Measurements from ENCODE around the gene PDCL3. TPM values are rescaled to one million over a fixed set of nuclear protein-coding genes. Genes with fewer than 3 reads are reported as not detected.

The PDCL3 gene
- 10.9 and 20.9 TPM in 2 replicates for polyA plus RNA-seq (2011; rRNA removed)
- polyA minus RNA-seq (2011; rRNA and poly(A)+ RNA removed): 4.7 and 6.3 TPM in 2 replicates

- CTCF ChIA-PET: interaction anchor here (0.5 to 1.4 kb wide), 3 partner anchors 19 to 47 kb away, joined by 3 to 4 read pairs (median 4); no protein-coding TSS in a partner anchor
- H3K27me3 ChIP-seq (ENCODE audit: control insufficient read depth, insufficient read depth, low read length): peaks cover 2% of the 10 kb centered on the region; the same call in 1 of the 2 replicates
- peak within 1 kb of the TSS; percentile 94 for H3K4me3 ChIP-seq (ENCODE audit: low read depth, low read length)
- POLR2A ChIA-PET: interaction anchor here (0.5 to 1.0 kb wide), 4 partner anchors 46 to 1227 kb away, joined by 3 to 8 read pairs (median 4); partner anchors contain the start of gene TXNDC9
- peaks cover 2% of the 10 kb centered on the region; the same call in 1 of the 2 replicates for H3K36me3 ChIP-seq (ENCODE audit: control insufficient read depth, insufficient read depth, low read length)
- peak; percentile 96 for DNase-seq (ENCODE audit: low read depth)
- TF ChIP-seq CTCF (IDR thresholded peaks at IDR 0.05; ENCODE audit: insufficient read depth, low read depth, low read length): peak; percentile 27
Measured at GRCh38 chr2:100562613-100563406, at the start of gene PDCL3. PDCL3 (plus strand) TSS chr2:100562993; CDS start chr2:100563068, 75 bp downstream.

- ChIA-PET CTCF (interaction anchor here (1.4 kb wide), 1 partner anchor 21 kb away, joined by 3 read pairs; no protein-coding TSS in a partner anchor), POLR2A (no interaction called here)
- TF ChIP-seq CTCF (IDR thresholded peaks at IDR 0.05; ENCODE audit: insufficient read depth, low read depth, low read length): no peak
- no peak overlapping the region for H3K4me3 ChIP-seq (ENCODE audit: low read depth, low read length)
- H3K27me3 ChIP-seq (ENCODE audit: control insufficient read depth, insufficient read depth, low read length): peaks cover 1% of the 10 kb centered on the region; the same call in 1 of the 2 replicates
- H3K36me3 ChIP-seq (ENCODE audit: control insufficient read depth, insufficient read depth, low read length): no peaks in the 10 kb centered on the region
- no peak for DNase-seq (ENCODE audit: low read depth)
Measured at GRCh38 chr2:100513650-100514049, 49.1 kb upstream of the PDCL3 start.

- Histone ChIP-seq H3K4me3 (ENCODE audit: low read depth, low read length) (no peak overlapping the region), H3K36me3 (ENCODE audit: control insufficient read depth, insufficient read depth, low read length) (no peaks in the 10 kb centered on the region), H3K27me3 (ENCODE audit: control insufficient read depth, insufficient read depth, low read length) (peaks cover 2% of the 10 kb centered on the region)
- ChIA-PET CTCF (no interaction called here), POLR2A (no interaction called here)
- DNase-seq (ENCODE audit: low read depth): no peak
- no peak for TF ChIP-seq CTCF (IDR thresholded peaks at IDR 0.05; ENCODE audit: insufficient read depth, low read depth, low read length)
Measured at GRCh38 chr2:100517556-100517955, 45.2 kb upstream of the PDCL3 start.

GRCh38 chr2:100518801-100519200 is 44.0 kb upstream of the PDCL3 start:
- ChIA-PET CTCF (no interaction called here), POLR2A (no interaction called here)
- peaks cover 2% of the 10 kb centered on the region for H3K27me3 ChIP-seq (ENCODE audit: control insufficient read depth, insufficient read depth, low read length)
- no peak for TF ChIP-seq CTCF (IDR thresholded peaks at IDR 0.05; ENCODE audit: insufficient read depth, low read depth, low read length)
- no peak for DNase-seq (ENCODE audit: low read depth)
- no peaks in the 10 kb centered on the region for H3K36me3 ChIP-seq (ENCODE audit: control insufficient read depth, insufficient read depth, low read length)
- H3K4me3 ChIP-seq (ENCODE audit: low read depth, low read length): no peak overlapping the region

GRCh38 chr2:100520224-100520623 is 42.6 kb upstream of the PDCL3 start:
- POLR2A ChIA-PET: no interaction called here
- CTCF ChIA-PET: interaction anchor here (0.6 kb wide), 1 partner anchor 40 kb away, joined by 3 read pairs; no protein-coding TSS in a partner anchor
- Histone ChIP-seq H3K4me3 (ENCODE audit: low read depth, low read length) (no peak overlapping the region), H3K27me3 (ENCODE audit: control insufficient read depth, insufficient read depth, low read length) (peaks cover 2% of the 10 kb centered on the region), H3K36me3 (ENCODE audit: control insufficient read depth, insufficient read depth, low read length) (no peaks in the 10 kb centered on the region)
- no peak for DNase-seq (ENCODE audit: low read depth)
- TF ChIP-seq CTCF (IDR thresholded peaks at IDR 0.05; ENCODE audit: insufficient read depth, low read depth, low read length): no peak

Data from BJ (cell line).